Activated CD8-positive, alpha-beta T cell treated with anti-CD3 and anti-CD28 coated beads for 36 hours (primary cell): Measurements from ENCODE around the gene IL1RL2. TPM values are rescaled to one million over a fixed set of nuclear protein-coding genes. Genes with fewer than 3 reads are reported as not detected.

Experiments
- ATAC-seq: fragments of 200-7000 bp; cut with Tn5 transposase; one replicate; pipeline ENCODE4 v1.10.0; 2021; ENCODE audit warnings: mild to moderate bottlenecking, moderate library complexity
- CTCF ChIA-PET: fragments of 350-600 bp; sonication (Branson Sonifier 250); formaldehyde crosslinking; loops from one replicate; lab custom pipeline; 2021; ENCODE audit warnings: antibody characterized with exemption; lab: Charles Lee
- POLR2A ChIA-PET: fragments of 350-600 bp; sonication (Branson Sonifier 250); formaldehyde crosslinking; loops from one replicate; lab custom pipeline; 2021; ENCODE audit warnings: antibody characterized with exemption; lab: Charles Lee
- DNase-seq: peaks from one replicate; pipeline ENCODE4 v3.0.0-alpha.2; 2020
- H3K27ac Mint-ChIP-seq: one replicate; pipeline ENCODE4 v1.8.0; 2021; ENCODE audit warnings: mild to moderate bottlenecking, mixed read lengths
- H3K27me3 Mint-ChIP-seq: one replicate; pipeline ENCODE4 v1.8.0; 2021; ENCODE audit warnings: mixed read lengths
- H3K36me3 Mint-ChIP-seq: one replicate; pipeline ENCODE4 v1.8.0; 2021; ENCODE audit warnings: low read depth, mixed read lengths
- H3K4me1 Mint-ChIP-seq: one replicate; pipeline ENCODE4 v1.8.0; 2021; ENCODE audit warnings: low read depth, mixed read lengths
- H3K4me3 Mint-ChIP-seq: one replicate; pipeline ENCODE4 v1.8.0; 2021; ENCODE audit warnings: mild to moderate bottlenecking, moderate library complexity, mixed read lengths
- H3K9me3 Mint-ChIP-seq: one replicate; pipeline ENCODE4 v1.8.0; 2021; ENCODE audit warnings: mixed read lengths
- CTCF ChIP-seq: fragments of 200-600 bp; IDR thresholded peaks from one replicate; pipeline ENCODE4 v1.8.0; 2022; ENCODE audit warnings: antibody characterized with exemption, mild to moderate bottlenecking
- intact Hi-C: fragments of 100-400 bp; cut with micrococcal nuclease; formaldehyde crosslinking; loops from one replicate; pipeline ENCODE4 v1.10.0; 2022
- total RNA-seq, 2 experiments: library from RNA; stranded (reverse); gene quantifications; one replicate each; pipeline ENCODE4 v1.2.3, GENCODE V29; 2021

IL1RL2 gene
- total RNA-seq, 2 experiments from 2014 or later: not detected

- Mint-ChIP-seq H3K27ac (no peak overlapping the region), H3K4me1 (peaks cover 35% of the 10 kb centered on the region), H3K4me3 (no peak overlapping the region), H3K36me3 (peaks cover 33% of the 10 kb centered on the region), H3K27me3 (peaks cover 28% of the 10 kb centered on the region), H3K9me3 (peaks cover 54% of the 10 kb centered on the region)
- TF ChIP-seq CTCF: no peak
- ChIA-PET CTCF (interaction anchor here (1.5 kb wide), 1 partner anchor 96 kb away, joined by 4 read pairs; no protein-coding TSS in a partner anchor), POLR2A (no interaction called here)
- DNase-seq: no peak
- intact Hi-C loops: no loop called here
- ATAC-seq: no peak
These were observed 42.7 kb upstream of the IL1RL2 start for GRCh38 chr2:102144128-102144527.

- H3K9me3 Mint-ChIP-seq: peaks cover 57% of the 10 kb centered on the region
- peaks cover 33% of the 10 kb centered on the region for H3K36me3 Mint-ChIP-seq
- ChIA-PET POLR2A (no interaction called here), CTCF (interaction anchor here (1.1 to 1.5 kb wide), 2 partner anchors 15 to 95 kb away, joined by 3 to 4 read pairs; no protein-coding TSS in a partner anchor)
- no peak for ATAC-seq
- no peak for TF ChIP-seq CTCF
- no peak for DNase-seq
- H3K27me3 Mint-ChIP-seq: peaks cover 28% of the 10 kb centered on the region
- intact Hi-C loops: no loop called here
- H3K4me1 Mint-ChIP-seq: peaks cover 27% of the 10 kb centered on the region
- no peak overlapping the region for H3K4me3 Mint-ChIP-seq
- no peak overlapping the region for H3K27ac Mint-ChIP-seq
These were observed 41.7 kb upstream of the IL1RL2 start for GRCh38 chr2:102145107-102145506.

GRCh38 chr2:102145934-102146333 lies 40.9 kb upstream of the IL1RL2 start:
- peaks cover 33% of the 10 kb centered on the region for H3K36me3 Mint-ChIP-seq
- no peak overlapping the region for H3K27ac Mint-ChIP-seq
- H3K9me3 Mint-ChIP-seq: peaks cover 57% of the 10 kb centered on the region
- DNase-seq (no peak), ATAC-seq (no peak)
- H3K4me3 Mint-ChIP-seq: no peak overlapping the region
- peaks cover 24% of the 10 kb centered on the region for H3K27me3 Mint-ChIP-seq
- CTCF ChIA-PET: interaction anchor here (0.6 to 1.5 kb wide), 2 partner anchors 20 to 94 kb away, joined by 3 to 4 read pairs; no protein-coding TSS in a partner anchor
- H3K4me1 Mint-ChIP-seq: peaks cover 27% of the 10 kb centered on the region
- TF ChIP-seq CTCF: no peak
- POLR2A ChIA-PET: no interaction called here
- intact Hi-C loops: no loop called here

- ATAC-seq: peak; percentile 85
- no peak overlapping the region for H3K4me3 Mint-ChIP-seq
- H3K36me3 Mint-ChIP-seq: peaks cover 31% of the 10 kb centered on the region
- peaks cover 23% of the 10 kb centered on the region for H3K4me1 Mint-ChIP-seq
- CTCF ChIA-PET: interaction anchor here (1.2 to 3.5 kb wide), 5 partner anchors 11 to 128 kb away, joined by 3 to 12 read pairs (median 4); no protein-coding TSS in a partner anchor
- DNase-seq: peak; percentile 78
- peak overlapping the region; percentile 80 for H3K27ac Mint-ChIP-seq
- intact Hi-C loops: no loop called here
- H3K9me3 Mint-ChIP-seq: peaks cover 58% of the 10 kb centered on the region
- POLR2A ChIA-PET: interaction anchor here (1.1 to 2.5 kb wide), 2 partner anchors 9 to 20 kb away, joined by 3 to 11 read pairs; no protein-coding TSS in a partner anchor
- no peak for TF ChIP-seq CTCF
- peaks cover 10% of the 10 kb centered on the region for H3K27me3 Mint-ChIP-seq
These were observed 38.9 kb upstream of the IL1RL2 start for GRCh38 chr2:102147935-102148334.

- no peak for TF ChIP-seq CTCF
- H3K4me1 Mint-ChIP-seq: peaks cover 20% of the 10 kb centered on the region
- DNase-seq: no peak
- no peak for ATAC-seq
- H3K27me3 Mint-ChIP-seq: no peaks in the 10 kb centered on the region
- H3K27ac Mint-ChIP-seq: no peak overlapping the region
- ChIA-PET POLR2A (interaction anchor here (2.5 kb wide), 1 partner anchor 11 kb away, joined by 11 read pairs; no protein-coding TSS in a partner anchor), CTCF (interaction anchor here (0.6 to 3.5 kb wide), 5 partner anchors 13 to 466 kb away, joined by 3 to 12 read pairs (median 3); no protein-coding TSS in a partner anchor)
- no peak overlapping the region for H3K4me3 Mint-ChIP-seq
- peaks cover 49% of the 10 kb centered on the region for H3K9me3 Mint-ChIP-seq
- H3K36me3 Mint-ChIP-seq: peaks cover 23% of the 10 kb centered on the region
- intact Hi-C loops: no loop called here
These were observed 37.6 kb upstream of the IL1RL2 start for GRCh38 chr2:102149243-102149642.
